CD4-positive, alpha-beta T cell treated with Interleukin-6 for 4 hours (primary cell): ENCODE results near the gene PPARG.
"Not testable (repeated sequence)": the region's sequence is repeated elsewhere in the genome, so short reads cannot be mapped to it uniquely, and the experiment has no call there.

ENCODE experiments used
- DNase-seq: peaks from one replicate; pipeline ENCODE4 v3.0.0-alpha.2; 2020; ENCODE audit warnings: mixed read lengths

PPARG gene

GRCh38 chr3:12279591-12280326 lies 9.1 kb upstream of the PPARG start:
- DNase-seq = no peak

GRCh38 chr3:12280357-12280806 lies 8.5 kb upstream of the PPARG start:
- DNase-seq = no peak

GRCh38 chr3:12284591-12284990 lies 4.3 kb upstream of the PPARG start:
- no peak for DNase-seq

GRCh38 chr3:12285003-12285555 lies 3.8 kb upstream of the PPARG start:
- DNase-seq = no peak

GRCh38 chr3:12285779-12286178 lies 3.1 kb upstream of the PPARG start:
- DNase-seq = not testable (repeated sequence)

- no peak for DNase-seq
These were observed 2.4 kb upstream of the PPARG start for GRCh38 chr3:12286504-12286903.

- DNase-seq = no peak
These were observed 1.7 kb upstream of the PPARG start for GRCh38 chr3:12286927-12287726.

GRCh38 chr3:12287727-12288181 lies 1.1 kb upstream of the PPARG start:
- DNase-seq = no peak

- DNase-seq = no peak
These were observed 654 bp downstream of the PPARG start for GRCh38 chr3:12289524-12289923.

- no peak for DNase-seq
These were observed 3.9 kb downstream of the PPARG start for GRCh38 chr3:12292770-12293169.

GRCh38 chr3:12294885-12295580 lies 6.2 kb downstream of the PPARG start:
- no peak for DNase-seq

- DNase-seq = no peak
These were observed 7.6 kb downstream of the PPARG start for GRCh38 chr3:12296511-12296910.

- DNase-seq = no peak
These were observed 10.2 kb downstream of the PPARG start for GRCh38 chr3:12299026-12299425.

GRCh38 chr3:12300137-12300536 lies 11.3 kb downstream of the PPARG start:
- DNase-seq = no peak

- no peak for DNase-seq
These were observed 12.2 kb downstream of the PPARG start for GRCh38 chr3:12301031-12301430.

GRCh38 chr3:12301513-12301912 lies 12.6 kb downstream of the PPARG start:
- DNase-seq = no peak

- DNase-seq = no peak
These were observed 13.7 kb downstream of the PPARG start for GRCh38 chr3:12302564-12302963.

- DNase-seq = no peak
These were observed 14.7 kb downstream of the PPARG start for GRCh38 chr3:12303534-12303933.

GRCh38 chr3:12303993-12304392 lies 15.1 kb downstream of the PPARG start:
- no peak for DNase-seq

GRCh38 chr3:12307136-12307535 lies 18.3 kb downstream of the PPARG start:
- DNase-seq = no peak

GRCh38 chr3:12308517-12308916 lies 19.6 kb downstream of the PPARG start:
- no peak for DNase-seq

- DNase-seq = no peak
These were observed 20.8 kb downstream of the PPARG start for GRCh38 chr3:12309716-12310115.

- no peak for DNase-seq
These were observed 23.1 kb downstream of the PPARG start for GRCh38 chr3:12312010-12312409.
